Stimulated activated CD4-positive, alpha-beta T cell treated with anti-CD3 and anti-CD28 coated beads, Interleukin-4, amount 100 ng/mL, for 4 hours (primary cell): ENCODE results near the gene DELE1.
A peak's percentile ranks its signal among the peaks of the same experiment; 100 is the strongest.

Source experiments
- DNase-seq, 2 experiments: peaks; one replicate each; pipeline ENCODE4 v3.0.0-alpha.2; 2020

Gene DELE1, protein sequence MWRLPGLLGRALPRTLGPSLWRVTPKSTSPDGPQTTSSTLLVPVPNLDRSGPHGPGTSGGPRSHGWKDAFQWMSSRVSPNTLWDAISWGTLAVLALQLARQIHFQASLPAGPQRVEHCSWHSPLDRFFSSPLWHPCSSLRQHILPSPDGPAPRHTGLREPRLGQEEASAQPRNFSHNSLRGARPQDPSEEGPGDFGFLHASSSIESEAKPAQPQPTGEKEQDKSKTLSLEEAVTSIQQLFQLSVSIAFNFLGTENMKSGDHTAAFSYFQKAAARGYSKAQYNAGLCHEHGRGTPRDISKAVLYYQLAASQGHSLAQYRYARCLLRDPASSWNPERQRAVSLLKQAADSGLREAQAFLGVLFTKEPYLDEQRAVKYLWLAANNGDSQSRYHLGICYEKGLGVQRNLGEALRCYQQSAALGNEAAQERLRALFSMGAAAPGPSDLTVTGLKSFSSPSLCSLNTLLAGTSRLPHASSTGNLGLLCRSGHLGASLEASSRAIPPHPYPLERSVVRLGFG

DNA sequence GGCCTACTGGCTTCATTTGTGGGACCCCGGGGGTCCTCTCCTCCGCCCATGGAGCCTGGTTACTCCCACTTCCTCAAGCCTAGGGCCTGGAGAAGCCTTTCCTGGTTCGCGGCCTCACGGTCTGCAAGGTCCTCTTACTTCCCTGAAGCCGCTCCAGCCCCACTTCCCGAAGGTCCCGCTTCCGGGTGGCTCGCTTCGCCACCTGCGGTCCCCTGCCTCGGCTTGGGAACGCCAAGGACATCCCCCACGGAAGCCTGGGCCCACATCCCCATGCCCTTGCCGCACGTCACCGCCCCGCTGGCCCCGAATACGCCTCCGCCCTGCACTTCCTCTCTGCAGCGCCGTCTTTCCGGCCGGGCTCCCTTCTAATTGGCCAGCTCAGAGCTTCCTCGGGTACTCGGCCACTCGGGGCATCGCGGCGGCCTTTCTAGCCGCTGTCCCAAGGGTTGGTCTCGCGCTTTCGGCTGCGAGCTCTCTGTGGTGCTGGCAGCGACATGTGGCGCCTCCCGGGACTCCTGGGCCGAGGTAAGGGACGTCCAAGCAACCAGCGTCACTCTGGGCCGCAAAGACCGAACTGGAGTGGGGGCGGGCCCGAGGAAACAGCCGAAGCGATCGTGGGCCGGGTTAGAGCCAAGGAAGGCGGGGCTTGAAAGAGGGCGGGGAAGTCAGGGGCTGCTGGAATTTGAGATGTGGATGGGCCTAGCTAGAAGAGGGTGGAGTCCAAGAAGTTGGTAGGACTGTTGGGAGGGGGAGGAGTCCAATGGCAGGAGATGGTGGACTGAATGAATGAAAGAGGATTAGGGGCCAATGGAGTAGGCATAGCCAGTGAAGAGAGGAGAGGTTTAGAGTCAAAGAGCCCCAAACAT is at the start of gene DELE1:
TSS of gene DELE1 (plus strand) at position 424 of the 866 bp plus-strand sequence. CDS start at position 495, 71 bp downstream.
- peak; percentile 91 to 93 for DNase-seq

DNA sequence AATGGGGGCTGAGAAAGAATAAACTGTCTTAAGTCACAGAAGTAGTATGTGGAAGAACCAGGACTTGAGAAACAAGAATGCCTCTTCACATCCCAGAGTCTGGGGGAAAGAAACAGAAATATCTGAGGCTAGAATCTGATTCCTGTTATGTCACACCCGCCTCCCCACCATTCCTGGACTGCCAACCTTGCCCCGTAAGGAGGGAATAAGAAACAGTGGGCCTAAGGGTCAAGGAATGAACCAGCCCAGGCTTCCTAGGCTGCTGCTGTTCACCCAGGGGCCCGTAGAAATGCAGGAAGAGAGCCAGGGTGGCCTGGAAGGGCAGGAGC is 49.8 kb upstream of the DELE1 start:
- DNase-seq: no peak

DNA sequence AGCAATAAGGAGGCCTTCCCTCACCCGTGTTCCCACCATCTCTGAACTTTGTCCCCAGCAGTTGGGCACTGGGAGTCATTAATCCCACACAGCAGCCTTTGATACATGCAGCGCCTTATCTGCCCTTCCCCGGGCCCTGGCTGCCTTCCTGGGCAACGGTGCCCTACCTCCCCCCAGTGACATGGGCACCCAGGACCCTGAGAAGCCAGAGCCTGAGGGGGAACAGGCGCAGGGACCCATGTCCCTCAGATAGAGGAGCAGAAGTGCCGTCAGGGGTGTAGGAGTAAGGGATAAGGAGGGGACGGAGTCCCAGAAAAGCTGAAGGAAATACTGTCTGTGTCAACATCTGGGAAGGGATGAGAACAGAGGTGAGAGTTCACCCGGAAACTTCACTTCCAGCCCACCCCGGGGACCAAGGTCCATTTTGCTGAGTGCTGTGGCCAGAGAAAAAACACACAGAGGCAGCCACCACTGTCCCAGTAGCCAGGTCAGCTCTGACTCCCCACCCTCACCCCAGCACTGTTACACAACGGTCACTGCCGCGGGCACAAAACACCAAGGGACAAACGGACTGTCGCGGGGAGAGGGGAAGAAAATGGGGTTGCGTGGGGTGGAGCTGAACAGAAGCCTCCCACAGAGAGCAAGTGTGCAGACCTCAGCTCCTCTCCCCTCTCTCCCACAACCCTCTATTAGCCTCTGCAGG is 49.3 kb upstream of the DELE1 start:
- no peak for DNase-seq

DNA sequence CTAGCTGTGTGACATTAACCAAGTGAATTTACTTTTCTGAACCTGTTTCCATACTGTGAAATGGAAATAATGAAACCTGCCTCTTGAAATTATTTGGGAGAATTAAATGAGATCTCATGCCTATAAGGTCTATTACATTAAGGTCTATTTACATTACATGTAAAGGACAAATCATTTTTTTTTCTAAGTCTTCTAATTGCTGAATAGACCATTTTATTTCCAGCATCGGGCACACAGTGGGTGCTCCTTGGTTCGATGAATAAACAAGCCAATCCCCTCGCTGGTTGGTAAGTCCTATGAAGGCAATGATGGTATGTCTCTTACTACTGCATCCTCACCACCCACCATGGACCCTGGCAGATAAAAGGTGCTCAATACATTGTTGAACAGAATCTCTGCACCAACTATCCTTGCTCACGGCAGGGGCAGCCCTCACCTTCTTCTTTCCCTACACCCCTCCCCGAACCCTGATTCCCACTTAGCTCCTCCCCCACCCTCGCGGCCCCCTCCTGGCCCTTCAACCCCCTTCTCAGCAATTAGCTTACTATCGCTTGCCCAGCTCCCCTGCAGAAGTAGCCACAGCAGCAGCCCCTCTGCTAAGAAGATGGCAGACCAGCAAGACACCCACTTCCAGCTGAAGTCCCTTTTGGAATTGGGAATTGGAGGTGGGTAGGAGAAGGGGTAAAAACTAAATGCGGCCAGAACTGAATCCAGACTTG is 48.5 kb upstream of the DELE1 start:
- DNase-seq: no peak

DNA sequence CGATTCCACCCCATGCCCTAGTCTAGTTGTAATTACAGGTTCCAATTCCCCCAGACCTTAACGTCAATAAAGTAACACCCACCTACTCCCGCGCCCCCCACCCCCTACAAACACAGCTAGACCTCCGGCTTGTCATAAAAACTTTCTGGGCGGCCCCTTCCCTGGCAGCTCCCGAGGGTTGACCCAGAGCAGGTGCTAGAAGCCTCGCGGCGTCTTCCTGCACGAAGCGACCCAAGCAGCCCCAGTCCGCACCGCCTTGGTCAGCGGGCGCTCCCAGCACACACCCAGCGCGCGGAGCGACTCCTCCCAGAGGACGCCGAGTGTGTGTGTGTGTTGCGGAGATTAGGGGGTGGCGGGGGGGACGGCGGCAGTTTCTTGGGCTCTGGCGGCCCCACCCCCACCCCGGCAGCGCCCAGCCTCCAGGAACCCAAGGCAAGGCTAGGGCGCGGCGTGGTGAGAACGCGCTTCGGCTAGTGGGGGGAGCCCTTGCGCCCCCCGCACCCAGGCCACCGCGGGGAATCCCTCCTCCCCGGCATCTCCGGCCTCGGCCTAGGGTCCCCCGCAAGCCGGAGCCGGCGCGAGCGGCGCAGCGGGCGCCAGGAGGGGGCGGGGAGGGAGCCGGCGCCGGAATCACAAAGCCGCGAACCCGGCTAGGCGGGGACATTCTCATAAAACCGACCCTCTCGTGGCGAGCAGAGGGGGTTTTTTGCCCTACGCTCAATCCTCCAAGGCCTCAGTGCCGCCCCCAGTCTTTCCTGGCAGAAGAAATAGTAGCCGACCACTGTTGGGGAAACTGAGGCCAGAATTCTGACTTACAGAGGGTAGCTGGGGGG is 47.7 kb upstream of the DELE1 start:
- DNase-seq: no peak

DNA sequence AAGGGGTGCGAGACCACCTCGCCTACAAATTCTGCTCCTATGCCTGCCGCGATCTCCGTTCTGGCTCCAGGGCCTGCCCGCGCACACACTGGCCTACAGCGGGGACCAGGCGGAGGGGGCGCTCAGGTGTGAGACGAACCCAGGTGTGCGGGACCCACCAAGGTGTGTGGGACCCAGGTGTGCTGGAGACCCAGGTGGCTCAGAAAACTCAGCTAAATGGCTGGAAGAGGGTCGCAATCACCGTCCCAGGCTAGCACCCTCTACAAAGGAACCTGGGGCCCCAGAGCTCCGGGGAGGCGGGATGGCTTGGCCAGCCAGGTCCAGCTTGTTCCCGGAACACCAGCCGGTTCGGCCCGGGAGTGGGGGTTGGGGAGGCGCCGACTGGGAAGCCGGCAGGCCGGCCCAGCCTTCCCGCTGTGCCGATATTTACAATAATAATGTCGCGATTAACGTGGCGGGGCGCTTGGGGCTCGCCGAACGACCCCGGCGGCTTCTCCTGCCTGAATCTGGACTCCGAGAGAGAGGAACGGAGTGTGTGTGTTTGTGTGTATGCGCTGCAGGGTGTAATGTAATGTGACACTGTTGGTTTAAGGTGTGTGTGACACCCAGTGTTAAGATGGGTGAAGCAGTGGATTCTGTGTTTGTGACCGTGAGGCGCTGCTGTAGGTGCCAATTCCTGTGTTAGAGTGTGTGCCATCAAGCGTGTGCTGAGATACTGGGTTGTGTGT is 46.9 kb upstream of the DELE1 start:
- DNase-seq: no peak

DNA sequence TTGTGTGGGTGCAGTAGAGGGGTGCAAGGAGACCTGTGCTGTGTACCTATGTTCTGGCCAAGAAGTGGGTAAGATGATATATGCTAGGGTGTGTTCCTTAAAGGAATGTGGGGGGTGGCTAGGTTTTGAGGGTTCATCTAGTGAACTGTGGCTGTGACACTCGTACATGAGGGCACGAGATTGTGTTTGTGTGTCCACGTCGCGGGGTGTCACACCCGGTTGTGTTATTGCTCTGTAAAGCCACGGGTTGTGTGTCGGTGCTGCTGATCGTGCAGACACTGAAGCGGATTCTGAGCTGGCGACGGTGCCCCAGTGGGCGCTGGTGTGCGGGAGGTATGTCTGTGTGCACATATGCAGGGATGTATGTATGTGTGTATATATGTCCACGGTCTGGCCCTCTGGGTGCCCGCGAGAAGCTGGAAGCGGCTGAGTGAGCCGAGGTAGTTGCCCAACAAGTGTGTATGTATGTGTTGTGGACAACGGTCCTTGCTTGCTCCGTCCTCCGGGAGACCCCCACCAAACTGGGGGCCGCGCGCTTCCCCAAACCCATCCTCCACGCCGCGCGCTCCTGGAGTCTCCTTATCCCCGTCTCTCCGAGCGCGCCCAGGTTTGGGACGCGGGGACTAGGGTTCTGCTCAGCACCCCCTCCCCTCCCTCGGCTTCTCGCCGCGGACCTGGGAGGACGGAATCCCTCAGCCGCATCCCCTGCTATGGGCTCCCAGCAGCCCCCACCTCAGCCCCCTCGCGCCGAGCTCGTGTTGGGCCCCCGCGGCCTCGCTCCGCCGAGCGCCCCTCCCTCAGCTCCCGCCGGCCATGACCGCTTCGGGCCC is 46.1 kb upstream of the DELE1 start:
- peak; percentile 9 to 30 for DNase-seq

DNA sequence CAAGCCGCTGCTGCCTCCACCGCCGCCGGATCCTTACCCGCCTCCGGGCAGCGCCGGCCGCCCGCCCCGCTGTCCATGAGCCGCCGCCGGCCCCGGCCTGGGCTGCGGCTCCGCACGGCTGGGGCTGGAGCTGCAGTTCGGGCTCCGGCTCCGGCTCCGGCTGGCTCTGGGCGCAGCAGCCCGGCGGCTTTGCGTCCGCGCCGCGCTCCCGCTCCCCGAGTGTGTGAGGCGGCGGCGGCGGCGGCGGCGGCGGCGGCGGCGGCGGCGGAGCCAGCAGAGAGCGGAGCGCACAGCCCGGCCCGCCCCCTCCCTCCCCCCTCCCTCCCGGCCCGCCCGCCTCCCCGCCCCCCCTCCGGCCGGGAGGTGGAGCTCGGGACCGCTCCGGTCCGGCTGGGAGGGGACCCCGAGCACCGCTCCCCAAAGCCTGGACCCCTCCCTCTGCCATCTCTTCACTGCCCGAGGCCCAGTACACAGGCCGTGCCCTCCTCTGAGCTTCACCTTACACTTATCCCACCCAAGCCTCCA is 45.4 kb upstream of the DELE1 start, which contains the start of gene PCDH1:
TSS of gene PCDH1 (minus strand) at position 225 of the 525 bp plus-strand sequence. CDS start at position 77, 148 bp downstream.
- peak in 1 of 2 experiments; percentile 33 for DNase-seq

DNA sequence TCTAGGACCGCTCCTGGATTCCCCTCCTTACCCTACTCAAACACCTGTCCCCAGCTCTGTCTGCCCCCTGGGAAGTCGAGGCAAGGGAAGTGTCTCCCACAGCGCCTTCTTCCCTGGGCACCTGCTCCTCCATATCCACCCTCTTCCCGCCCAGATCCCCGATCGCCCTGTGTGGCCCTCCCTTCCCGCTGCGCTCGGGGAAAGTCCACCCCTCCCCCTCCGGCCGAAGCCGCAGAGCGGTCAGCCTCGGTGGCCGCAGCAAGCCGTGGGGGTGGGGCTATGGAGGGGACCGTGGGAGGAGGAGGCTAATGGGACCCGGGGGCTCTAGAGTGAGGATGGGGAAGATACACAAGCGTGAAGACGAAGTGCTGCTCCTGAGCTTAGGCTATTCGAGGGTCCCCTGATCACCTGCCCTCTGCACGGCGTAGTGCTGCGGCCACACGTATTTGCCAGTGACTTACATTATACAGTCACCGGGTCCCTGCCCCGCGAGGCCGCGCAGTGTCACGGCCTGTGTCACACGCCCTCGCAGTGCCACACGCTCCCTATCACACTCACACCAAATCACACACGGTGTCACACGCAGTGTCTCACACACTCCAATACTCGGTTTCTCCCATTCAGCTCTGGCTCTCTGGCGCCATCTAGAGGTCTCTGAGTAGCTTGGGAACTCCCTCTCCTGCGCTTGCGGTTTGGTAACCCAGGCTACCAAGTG is 44.8 kb upstream of the DELE1 start:
- peak; percentile 77 to 88 for DNase-seq

DNA sequence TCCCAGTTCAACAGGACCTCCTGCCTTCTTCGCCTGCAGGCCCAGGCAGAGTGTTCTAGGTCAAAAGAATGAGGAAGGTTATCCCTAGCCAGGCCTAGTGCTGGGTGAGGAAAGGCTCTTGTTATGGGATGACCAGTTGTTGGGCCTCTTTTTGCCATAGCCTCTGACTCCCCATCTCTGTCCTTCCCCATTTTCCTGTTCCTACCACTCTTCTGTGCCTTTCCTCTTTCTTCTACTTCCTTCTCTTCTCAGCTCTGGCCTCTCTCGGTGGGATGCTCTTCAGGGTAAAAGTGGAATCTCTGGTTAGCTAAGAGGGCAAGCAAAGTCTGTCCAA is 44.3 kb upstream of the DELE1 start:
- DNase-seq: no peak

DNA sequence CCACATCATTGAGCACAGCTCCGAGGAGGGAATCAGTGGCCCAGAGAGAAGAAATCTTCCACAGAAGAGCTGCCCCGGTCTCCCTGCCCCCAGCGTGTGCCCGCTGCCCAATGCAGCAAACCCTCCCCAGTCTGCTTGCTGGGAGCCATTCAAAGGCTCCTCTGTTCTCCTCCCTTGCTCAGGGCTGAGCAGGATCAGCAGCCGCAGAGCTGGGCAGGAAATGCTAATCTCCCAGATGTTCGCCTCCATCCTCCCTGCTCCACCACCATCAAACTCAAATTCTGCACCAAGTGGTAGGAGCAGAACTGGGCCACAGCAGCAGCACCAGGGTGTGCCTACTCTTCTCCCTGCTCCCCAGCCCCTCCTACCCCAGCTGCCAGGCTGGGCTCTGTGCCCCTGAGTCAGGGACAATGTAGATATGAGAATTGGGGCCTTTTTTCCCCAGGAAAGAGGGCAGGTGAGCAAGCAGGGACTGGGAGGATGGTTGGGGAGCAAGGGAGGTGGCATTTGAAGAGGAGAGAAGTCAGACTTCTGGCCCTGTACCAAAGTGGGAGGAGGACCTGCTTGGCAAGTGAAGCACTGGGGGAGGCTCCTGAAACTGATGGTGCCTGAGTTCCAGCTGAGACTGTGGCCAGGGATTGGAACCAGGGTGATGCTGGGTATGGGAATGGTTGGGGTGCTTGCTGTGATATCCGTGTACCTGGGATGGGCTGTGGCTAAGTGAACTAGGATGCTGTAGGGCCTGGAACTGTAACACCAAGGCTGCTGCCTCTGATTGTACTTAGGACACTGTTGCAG is 43.5 kb upstream of the DELE1 start:
- DNase-seq: no peak

DNA sequence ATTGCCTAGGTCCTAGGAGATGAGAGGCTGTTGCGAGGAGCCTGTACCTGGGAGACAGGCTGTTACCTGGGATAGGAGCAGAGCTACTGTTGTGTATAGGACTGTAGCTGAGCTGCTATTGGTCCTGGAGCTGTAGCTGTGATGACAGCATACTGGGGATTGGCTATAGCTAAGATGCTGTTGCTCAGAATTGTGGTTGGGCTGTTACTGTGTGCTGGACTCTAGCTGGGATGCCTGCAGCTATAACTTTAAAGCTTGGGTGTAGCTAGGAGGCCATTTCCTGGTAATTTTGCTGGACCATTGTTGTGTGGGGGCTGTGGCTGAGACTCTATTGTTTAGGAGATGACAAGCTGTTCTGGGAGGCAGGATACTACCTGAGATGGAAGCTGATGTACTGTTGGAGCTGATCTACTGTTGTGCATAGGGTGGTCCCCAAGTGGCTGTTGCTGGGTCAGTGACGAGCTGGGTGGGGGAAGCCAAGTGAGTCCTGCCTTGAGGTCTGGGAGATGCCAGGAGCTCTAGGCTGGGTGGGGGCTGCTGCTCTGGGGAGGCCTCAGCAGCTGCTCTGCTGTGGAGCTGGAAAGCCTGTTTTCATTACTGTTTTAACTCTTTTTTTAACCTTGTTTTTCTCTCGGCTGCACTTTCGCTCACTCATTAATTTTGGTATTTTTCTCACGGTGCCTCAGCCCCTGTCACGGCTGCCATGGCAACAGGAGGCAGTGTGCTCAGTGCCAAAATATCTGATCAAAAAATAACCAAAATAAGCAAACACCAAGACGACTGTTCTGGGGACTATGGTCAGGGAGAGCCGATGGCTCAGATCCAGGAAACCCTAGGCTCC is 42.5 kb upstream of the DELE1 start:
- DNase-seq: no peak

DNA sequence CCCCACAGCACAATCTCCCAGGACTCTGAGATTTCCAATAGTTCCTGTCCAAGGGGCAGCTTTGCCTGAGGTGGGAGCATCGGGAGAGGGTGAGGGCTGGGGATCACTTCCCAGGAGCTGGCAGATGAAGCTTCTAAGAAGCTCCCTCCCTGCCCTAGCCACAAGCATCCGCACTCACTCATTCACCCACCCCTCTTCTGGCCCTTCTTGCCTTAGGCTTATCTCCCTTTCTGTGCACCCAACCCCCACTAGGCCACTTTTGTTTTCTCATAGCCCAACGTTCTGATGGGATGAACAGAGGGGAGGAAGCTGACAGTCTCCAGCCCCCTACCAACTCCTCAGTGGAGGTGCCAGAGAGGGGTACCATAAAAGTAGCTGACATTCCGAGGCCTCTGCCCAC is 41.8 kb upstream of the DELE1 start:
- no peak for DNase-seq

DNA sequence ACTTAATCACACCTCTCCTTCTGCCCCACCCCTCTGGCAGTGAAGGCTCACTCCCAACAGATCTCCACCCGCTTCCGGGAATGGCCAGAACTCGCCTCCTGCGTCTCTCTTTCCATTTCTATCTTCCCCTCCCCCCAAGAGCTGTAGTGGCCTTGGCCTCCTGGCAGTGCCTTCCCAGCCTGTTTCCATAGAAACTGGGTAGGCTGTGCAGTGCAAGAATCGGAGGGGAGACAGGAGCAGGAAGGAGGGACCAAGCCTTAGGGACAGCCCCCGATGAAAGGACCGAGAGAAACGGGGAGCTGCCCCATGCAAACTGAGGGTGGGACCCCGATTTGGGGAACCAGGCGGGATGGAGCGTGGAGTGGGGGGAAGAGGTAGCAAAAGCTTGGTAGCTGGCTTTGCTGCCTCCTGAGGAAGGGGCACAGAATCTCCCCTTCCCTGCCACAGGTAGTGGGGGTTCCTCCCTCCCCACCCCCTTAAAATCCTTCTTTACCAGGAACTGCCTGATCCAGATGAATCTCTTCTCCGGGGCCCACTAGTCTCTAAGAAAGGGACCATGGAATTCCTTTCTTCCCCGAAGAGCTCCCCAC is 41.0 kb upstream of the DELE1 start:
- DNase-seq: no peak

DNA sequence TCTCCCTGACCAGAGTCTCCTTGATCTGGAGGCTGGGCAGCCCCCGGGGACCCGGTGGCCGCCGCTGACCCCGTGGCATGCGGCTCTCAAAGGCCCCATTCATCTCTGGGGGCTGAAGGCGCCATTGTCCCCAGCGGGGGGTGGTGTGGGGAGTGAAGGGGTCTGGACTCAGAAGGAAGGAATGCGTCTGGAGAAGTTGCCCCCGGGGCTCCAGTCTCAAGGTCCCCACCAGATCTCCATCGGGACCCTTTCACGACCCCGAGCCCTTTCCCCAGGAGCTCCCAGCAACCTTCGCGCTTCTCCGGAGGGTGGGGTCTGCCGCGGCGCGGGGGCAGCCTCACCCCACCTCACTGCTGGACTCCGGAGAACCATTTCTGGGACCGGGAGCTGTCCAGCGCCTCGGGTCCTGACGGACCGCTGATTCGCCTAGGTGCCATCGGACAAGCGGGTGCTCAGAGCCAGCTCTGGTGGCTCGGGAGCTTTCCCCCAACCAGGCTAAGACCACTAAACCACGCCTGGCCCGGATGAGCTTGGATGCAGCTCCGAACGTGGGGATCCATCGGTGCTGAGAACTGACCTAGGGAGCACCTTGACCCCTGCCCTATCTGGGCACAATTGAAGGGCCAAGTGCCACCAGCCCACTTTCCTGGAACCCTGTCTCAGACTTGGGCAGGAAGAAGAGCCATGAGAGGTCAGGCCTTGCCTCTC is 40.3 kb upstream of the DELE1 start:
- no peak for DNase-seq

DNA sequence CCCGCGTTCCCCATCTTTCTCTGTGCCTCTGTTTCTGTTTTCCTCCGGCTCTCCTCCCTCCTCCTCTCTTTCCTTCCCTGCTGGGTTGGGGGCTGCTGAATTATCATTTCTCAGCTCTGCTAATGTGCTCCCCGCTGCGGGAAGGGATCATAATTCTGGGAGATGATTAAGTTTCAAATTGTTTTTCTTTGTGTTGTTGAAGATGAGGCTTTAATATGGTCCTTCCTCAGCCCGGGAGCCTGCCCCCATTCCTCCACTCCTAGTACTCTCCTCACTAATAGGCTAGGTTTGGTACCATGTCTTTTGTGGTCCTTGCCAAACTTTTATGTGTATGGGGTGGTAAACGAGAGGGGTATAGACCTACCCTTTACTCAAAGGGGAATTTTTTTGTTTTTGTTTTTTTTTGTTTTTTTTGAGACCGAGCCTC is 39.8 kb upstream of the DELE1 start:
- no peak for DNase-seq
